Endothelial cell of umbilical vein (primary cell): Measurements from ENCODE around the gene DNM2. TPM values are rescaled to one million over a fixed set of nuclear protein-coding genes. Genes with fewer than 3 reads are reported as not detected.

Experiments used
- BruUV-seq: library from RNA; stranded (reverse); fragments of 400-500 nt; replicated peaks from 2 replicates; lab custom pipeline; 2021; lab: Mats Ljungman, UMichigan
- CTCF ChIA-PET: fragments of 300-600, 350-600 bp; sonication (Branson Sonifier 250); formaldehyde crosslinking; loops from one replicate; lab custom pipeline; 2021; ENCODE audit warnings: antibody characterized with exemption, inconsistent platforms; lab: Charles Lee
- POLR2A ChIA-PET: fragments of 300-600, 350-600 bp; sonication (Branson Sonifier 250); formaldehyde crosslinking; loops from one replicate; lab custom pipeline; 2021; ENCODE audit warnings: antibody characterized with exemption, inconsistent platforms; lab: Charles Lee
- DNase-seq: peaks from one replicate; pipeline ENCODE4 v3.0.0-alpha.2; 2011; ENCODE audit warnings: low read depth, low spot score
- FAIRE-seq: peaks from 2 replicates; lab custom pipeline; 2011; peaks lifted over from hg19 to GRCh38; lab: Jason Lieb, UNC
- H2AFZ ChIP-seq: 2 replicates; pipeline ENCODE4 v1.6.0; 2012; ENCODE audit warnings: low read depth, low read length, control low read depth, inconsistent platforms
- H3K27ac ChIP-seq: 2 replicates; pipeline ENCODE4 v1.5.1; 2011; ENCODE audit warnings: low read depth, mild to moderate bottlenecking, control low read depth, low read length, moderate library complexity; ENCODE audit not compliant: insufficient read depth
- H3K27me3 ChIP-seq, 2 experiments: 2 replicates each; pipeline versions ENCODE4 v1.6.0 to v1.6.1; 2011; ENCODE audit warnings: low read length in 2 of 2, mixed read lengths in 1 of 2; ENCODE audit not compliant: control insufficient read depth in 2 of 2, insufficient read depth in 2 of 2
- H3K36me3 ChIP-seq, 2 experiments: 2 replicates in 1 of 2; 3 replicates in 1 of 2; pipeline ENCODE4 v1.5.1; 2011; ENCODE audit warnings: low read length in 2 of 2, mild to moderate bottlenecking in 1 of 2, moderate library complexity in 1 of 2; ENCODE audit not compliant: control insufficient read depth in 2 of 2, insufficient read depth in 2 of 2; ENCODE audit errors: extremely low read depth in 1 of 2
- H3K4me1 ChIP-seq: 3 replicates; pipeline ENCODE4 v1.5.1; 2011; ENCODE audit warnings: mild to moderate bottlenecking, low read length; ENCODE audit not compliant: control insufficient read depth, insufficient read depth; ENCODE audit errors: extremely low read depth
- H3K4me2 ChIP-seq: 2 replicates; pipeline ENCODE4 v1.6.1; 2011; ENCODE audit warnings: low read length, control low read depth, mixed read lengths; ENCODE audit not compliant: insufficient read depth
- H3K4me3 ChIP-seq, 3 experiments: fragments of 200-600 bp in 1 of 3; sonication (generic), shearing (Covaris generic) in 1 of 3; replicated peaks in 1 of 3; 2 replicates each; pipeline ENCODE4 v1.5.1; 2011 to 2016; ENCODE audit warnings: control low read depth in 3 of 3, low read length in 3 of 3, mild to moderate bottlenecking in 2 of 3, inconsistent platforms in 1 of 3, low read depth in 1 of 3, moderate library complexity in 1 of 3; ENCODE audit not compliant: insufficient read depth in 1 of 3
- H3K79me2 ChIP-seq: 2 replicates; pipeline ENCODE4 v1.6.0; 2012; ENCODE audit warnings: low read length, inconsistent platforms; ENCODE audit not compliant: control insufficient read depth, insufficient read depth
- H3K9ac ChIP-seq: replicated peaks from 2 replicates; pipeline ENCODE3; 2011; ENCODE audit warnings: low read length, control low read depth; ENCODE audit not compliant: insufficient read depth; ENCODE audit errors: extremely low read depth
- H3K9me1 ChIP-seq: replicated peaks from 3 replicates; pipeline ENCODE4 v1.6.0; 2011; ENCODE audit warnings: mild to moderate bottlenecking, low read length; ENCODE audit not compliant: control insufficient read depth, insufficient read depth; ENCODE audit errors: extremely low read depth
- H3K9me3 ChIP-seq: replicated peaks from 2 replicates; pipeline ENCODE4 v1.5.1; 2012; ENCODE audit warnings: low read length, inconsistent platforms; ENCODE audit not compliant: control insufficient read depth, insufficient read depth
- H4K20me1 ChIP-seq: replicated peaks from 2 replicates; pipeline ENCODE3; 2011; ENCODE audit warnings: mild to moderate bottlenecking, low read length; ENCODE audit not compliant: control insufficient read depth, insufficient read depth; ENCODE audit errors: extremely low read depth
- CTCF ChIP-seq, 2 donors: IDR thresholded peaks; 1 replicate in 1 of 2; 2 replicates in 1 of 2; pipeline ENCODE4 v1.5.1; 2011; ENCODE audit warnings: low read length in 2 of 2, mild to moderate bottlenecking in 2 of 2, moderate library complexity in 2 of 2, control low read depth in 1 of 2, inconsistent platforms in 1 of 2, low read depth in 1 of 2; ENCODE audit not compliant: insufficient read depth in 1 of 2; ENCODE audit errors: extremely low read depth in 1 of 2
- EZH2 ChIP-seq: IDR thresholded peaks from 2 replicates; pipeline ENCODE4 v1.6.1; 2012; ENCODE audit warnings: borderline replicate concordance, low read depth, mild to moderate bottlenecking, moderate library complexity, low read length, inconsistent platforms; ENCODE audit not compliant: severe bottlenecking
- FOS ChIP-seq: IDR thresholded peaks from 2 replicates; pipeline ENCODE4 v1.6.1; 2011; ENCODE audit warnings: mild to moderate bottlenecking, low read length, moderate library complexity, borderline replicate concordance; ENCODE audit not compliant: insufficient read depth
- GATA2 ChIP-seq: IDR thresholded peaks from 2 replicates; pipeline ENCODE4 v1.7.0; 2011; ENCODE audit warnings: low read depth, mild to moderate bottlenecking, moderate library complexity, mixed read lengths, low read length; ENCODE audit not compliant: insufficient read length, insufficient read depth
- JUN ChIP-seq: IDR thresholded peaks from 2 replicates; pipeline ENCODE4 v1.6.1; 2011; ENCODE audit warnings: borderline replicate concordance, low read depth; ENCODE audit not compliant: insufficient read length, insufficient read depth
- MAX ChIP-seq: IDR thresholded peaks from 2 replicates; pipeline ENCODE4 v1.6.1; 2011; ENCODE audit not compliant: insufficient read depth, insufficient read length
- MYC ChIP-seq: IDR thresholded peaks from one replicate; pipeline ENCODE4 v1.6.1; 2011; ENCODE audit warnings: mild to moderate bottlenecking, low read depth, low read length
- POLR2A ChIP-seq: IDR thresholded peaks from 2 replicates; pipeline ENCODE4 v1.6.1; 2012; ENCODE audit warnings: low read depth, mild to moderate bottlenecking, control low read depth, low read length
- POLR2AphosphoS5 ChIP-seq: IDR thresholded peaks from 2 replicates; pipeline ENCODE4 v1.6.1; 2012; ENCODE audit warnings: low read depth, mild to moderate bottlenecking, control low read depth, low read length, moderate library complexity; ENCODE audit not compliant: insufficient read depth
- dilution Hi-C: fragments of 300-500 bp; cut with MboI; formaldehyde crosslinking; loops from one replicate; pipeline ENCODE4 v1.15.0; 2019; ENCODE audit warnings: low sequenced_read_pairs; ENCODE audit not compliant: extremely low pct_ligation_motif_present
- intact Hi-C: fragments of 100-400 bp; cut with micrococcal nuclease; formaldehyde crosslinking; loops from one replicate; pipeline ENCODE4 v1.10.0; 2022
- polyA plus RNA-seq, 4 experiments: library from polyadenylated mRNA; depleted of rRNA in 3 of 4; stranded (reverse) in 3 of 4; unstranded in 1 of 4; fragments of >200 nt; gene quantifications; 2 replicates each; pipeline versions ENCODE4 v1.2.1 to v1.2.3, GENCODE V29; 2011 to 2012; ENCODE audit warnings: missing spikeins in 1 of 4
- total RNA-seq: library from RNA; stranded (reverse); gene quantifications from 2 replicates; pipeline ENCODE4 v1.2.3, GENCODE V29; 2021

The DNM2 gene
- total and polyA plus RNA-seq, 2 donors (not counting 3 experiments of a cell fraction or from before 2014, with no cell fraction given), result 81.8 to 175 TPM

GRCh38 chr19:10789866-10790265 lies 72.0 kb downstream of the DNM2 start:
- peaks cover 3 to 39% of the 10 kb centered on the region in 2 experiments for H3K36me3 ChIP-seq
- DNase-seq, result no peak
- intact Hi-C loops, result no loop called here
- CTCF ChIA-PET, result no interaction called here
- H3K9me1 ChIP-seq, result no peaks in the 10 kb centered on the region
- no peak for TF ChIP-seq JUN
- TF ChIP-seq POLR2AphosphoS5, result no peak
- no peak for TF ChIP-seq CTCF (IDR thresholded peaks at IDR 0.05; ENCODE audit: extremely low read depth in 1 of 2, insufficient read depth in 1 of 2, low read depth in 1 of 2, low read length in 2 of 2)
- TF ChIP-seq EZH2, result no peak
- TF ChIP-seq POLR2A, result no peak
- TF ChIP-seq GATA2, result no peak
- TF ChIP-seq MYC, result no peak
- TF ChIP-seq FOS, result no peak
- no peak for TF ChIP-seq MAX
- H3K27ac ChIP-seq, result no peak overlapping the region
- dilution Hi-C loops, result no loop called here
- H2AFZ ChIP-seq, result no peak overlapping the region
- no peaks in the 10 kb centered on the region for H3K4me1 ChIP-seq
- no peaks in the 10 kb centered on the region for H3K9me3 ChIP-seq
- FAIRE-seq, result no peak
- no peaks in the 10 kb centered on the region for H3K27me3 ChIP-seq
- BruUV-seq, result no TSS peak
- H3K4me3 ChIP-seq, result no peak overlapping the region
- H3K9ac ChIP-seq, result no peak overlapping the region
- no peaks in the 10 kb centered on the region for H4K20me1 ChIP-seq
- H3K4me2 ChIP-seq, result no peak overlapping the region
- H3K79me2 ChIP-seq, result no peaks in the 10 kb centered on the region
- POLR2A ChIA-PET, result no interaction called here
